Breast epithelium (tissue), 3 donors: ENCODE results near the gene TAL1.

ENCODE experiments used
- CTCF ChIP-seq, 3 donors: fragments of 450-650 bp; IDR thresholded peaks; one replicate each; pipeline ENCODE4 v1.5.1; 2016 to 2017; ENCODE audit warnings: antibody characterized with exemption in 3 of 3, mild to moderate bottlenecking in 3 of 3, moderate library complexity in 3 of 3
- POLR2A ChIP-seq: fragments of 450-650 bp; IDR thresholded peaks from one replicate; pipeline ENCODE4 v1.6.1; 2016; ENCODE audit warnings: antibody characterized with exemption, mild to moderate bottlenecking, moderate library complexity
- POLR2AphosphoS5 ChIP-seq, 3 donors: sonication (generic); formaldehyde crosslinking; IDR thresholded peaks; one replicate each; pipeline ENCODE4 v1.6.1; 2017; ENCODE audit warnings: antibody characterized with exemption in 3 of 3

GRCh38 chr1:47238935-47239592, 7.0 kb upstream of the TAL1 start:
- TF ChIP-seq POLR2A (no peak), CTCF (IDR thresholded peaks at IDR 0.05) (no peak), POLR2AphosphoS5 (IDR thresholded peaks at IDR 0.05) (no peak)
